ENCODE measurements around the gene PLEKHA8. TPM values are rescaled to one million over a fixed set of nuclear protein-coding genes. Genes with fewer than 3 reads are reported as not detected.
A peak's percentile ranks its signal among the peaks of the same experiment; 100 is the strongest.

Gene PLEKHA8
- total RNA-seq, 1 donor from 2014 or later = 8.8 TPM

DNA sequence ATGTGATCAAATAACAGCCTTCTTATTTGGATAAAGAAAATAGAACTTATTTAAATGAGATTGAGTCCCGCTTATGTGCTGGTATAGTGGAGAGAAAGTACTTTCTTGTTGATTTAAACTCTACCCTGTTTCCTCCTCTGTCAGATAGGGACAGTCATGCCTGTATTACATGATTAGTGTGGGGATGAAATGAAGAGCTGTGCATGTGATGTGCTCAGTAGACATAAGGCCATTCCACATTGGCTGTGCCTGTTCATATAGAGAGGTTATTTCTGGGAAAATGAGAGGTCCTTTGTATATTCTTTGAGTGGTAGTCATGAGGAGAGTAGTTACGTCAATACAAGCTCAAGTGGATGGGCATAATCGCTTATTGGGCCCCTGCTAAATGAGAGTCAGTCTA is 112.2 kb downstream of the PLEKHA8 start:
- TF ChIP-seq, protein P1, sequence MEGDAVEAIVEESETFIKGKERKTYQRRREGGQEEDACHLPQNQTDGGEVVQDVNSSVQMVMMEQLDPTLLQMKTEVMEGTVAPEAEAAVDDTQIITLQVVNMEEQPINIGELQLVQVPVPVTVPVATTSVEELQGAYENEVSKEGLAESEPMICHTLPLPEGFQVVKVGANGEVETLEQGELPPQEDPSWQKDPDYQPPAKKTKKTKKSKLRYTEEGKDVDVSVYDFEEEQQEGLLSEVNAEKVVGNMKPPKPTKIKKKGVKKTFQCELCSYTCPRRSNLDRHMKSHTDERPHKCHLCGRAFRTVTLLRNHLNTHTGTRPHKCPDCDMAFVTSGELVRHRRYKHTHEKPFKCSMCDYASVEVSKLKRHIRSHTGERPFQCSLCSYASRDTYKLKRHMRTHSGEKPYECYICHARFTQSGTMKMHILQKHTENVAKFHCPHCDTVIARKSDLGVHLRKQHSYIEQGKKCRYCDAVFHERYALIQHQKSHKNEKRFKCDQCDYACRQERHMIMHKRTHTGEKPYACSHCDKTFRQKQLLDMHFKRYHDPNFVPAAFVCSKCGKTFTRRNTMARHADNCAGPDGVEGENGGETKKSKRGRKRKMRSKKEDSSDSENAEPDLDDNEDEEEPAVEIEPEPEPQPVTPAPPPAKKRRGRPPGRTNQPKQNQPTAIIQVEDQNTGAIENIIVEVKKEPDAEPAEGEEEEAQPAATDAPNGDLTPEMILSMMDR (IDR thresholded peaks at IDR 0.05) = no peak
- no peaks in the 10 kb centered on the region for H3K27me3 ChIP-seq (ENCODE audit: low read depth)
- peak overlapping the region; percentile 22 for H3K27ac ChIP-seq
- intact Hi-C loops (cut with DNase I) = no loop called here
- ATAC-seq (no peak), DNase-seq (no peak)
- H3K4me3 ChIP-seq = no peak overlapping the region
- H3K4me1 ChIP-seq = peaks cover 75% of the 10 kb centered on the region
- H3K36me3 ChIP-seq = no peaks in the 10 kb centered on the region
- no peaks in the 10 kb centered on the region for H3K9me3 ChIP-seq

GRCh38 chr7:30142710-30143109 is 114.5 kb downstream of the PLEKHA8 start:
- ATAC-seq (peak; percentile 86 to 89), DNase-seq (peak; percentile 74)
- intact Hi-C loops (cut with DNase I) = no loop called here
- H3K9me3 ChIP-seq = no peaks in the 10 kb centered on the region
- H3K4me3 ChIP-seq = no peak overlapping the region
- H3K4me1 ChIP-seq = peaks cover 70% of the 10 kb centered on the region
- H3K27ac ChIP-seq = peak overlapping the region; percentile 61
- no peaks in the 10 kb centered on the region for H3K27me3 ChIP-seq (ENCODE audit: low read depth)
- TF ChIP-seq, protein P1 (IDR thresholded peaks at IDR 0.05) = no peak
- H3K36me3 ChIP-seq = no peaks in the 10 kb centered on the region

DNA sequence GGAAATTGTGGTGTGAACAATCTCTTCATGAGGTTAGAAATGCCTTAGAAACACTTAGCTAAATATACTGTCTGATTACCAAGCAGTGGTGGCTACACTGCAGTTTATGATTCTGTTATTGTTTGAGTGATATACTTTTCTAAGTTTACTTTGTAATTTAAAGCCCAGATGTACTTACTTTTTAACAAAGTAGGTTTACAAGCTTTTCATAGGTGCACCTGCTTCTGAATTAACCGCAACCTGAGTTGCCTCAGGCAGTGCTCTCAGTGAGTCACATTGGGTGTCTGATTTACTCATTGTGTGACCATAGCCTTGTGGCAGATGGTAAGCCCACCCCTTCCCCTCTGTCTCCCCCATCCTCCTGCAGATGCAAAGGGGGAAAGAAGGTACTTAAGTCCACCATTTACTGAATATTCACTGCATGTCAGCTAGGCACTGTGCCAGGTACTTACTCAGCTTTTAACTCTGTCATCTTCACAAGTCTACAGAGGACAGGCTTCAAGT is 115.6 kb downstream of the PLEKHA8 start:
- TF ChIP-seq, protein P1 (IDR thresholded peaks at IDR 0.05) = no peak
- intact Hi-C loops (cut with DNase I) = no loop called here
- Histone ChIP-seq H3K9me3 (no peaks in the 10 kb centered on the region), H3K36me3 (no peaks in the 10 kb centered on the region), H3K4me1 (peaks cover 60% of the 10 kb centered on the region), H3K4me3 (no peak overlapping the region), H3K27ac (peak overlapping the region; percentile 61), H3K27me3 (ENCODE audit: low read depth) (no peaks in the 10 kb centered on the region)
- no peak for DNase-seq
- ATAC-seq = peak in 1 of 2 donors; percentile 19

- intact Hi-C loops (cut with DNase I) = no loop called here
- H3K4me1 ChIP-seq = peaks cover 50% of the 10 kb centered on the region
Measured at GRCh38 chr7:30144657-30145306, 116.6 kb downstream of the PLEKHA8 start.

DNA sequence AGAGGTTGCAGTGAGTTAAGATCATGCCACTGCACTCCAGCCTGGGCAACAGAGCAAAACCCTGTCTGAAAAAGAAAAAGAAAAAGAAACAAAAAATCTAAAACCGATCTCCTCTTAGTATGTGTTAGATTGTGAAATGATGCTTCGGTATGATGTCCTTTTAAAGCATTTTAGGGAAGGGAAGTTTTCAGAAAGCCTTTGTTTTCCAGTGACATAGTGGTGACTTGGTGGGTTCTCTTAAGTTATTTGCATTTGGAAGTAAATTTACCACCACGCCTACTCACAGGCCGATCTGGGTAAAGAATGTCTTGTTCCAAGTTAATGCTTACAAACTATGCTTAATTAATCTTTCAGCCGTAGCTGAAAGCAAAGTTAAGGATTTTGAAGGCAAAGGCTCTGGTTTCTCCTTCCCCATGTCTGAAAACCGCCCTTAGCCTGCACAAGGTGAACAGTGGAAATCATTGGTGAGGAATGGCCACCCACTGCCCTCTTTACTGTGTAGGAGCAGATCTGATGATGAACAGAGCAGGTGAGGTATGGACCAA is 117.3 kb downstream of the PLEKHA8 start:
- Histone ChIP-seq H3K9me3 (no peaks in the 10 kb centered on the region), H3K4me3 (no peak overlapping the region), H3K27me3 (ENCODE audit: low read depth) (no peaks in the 10 kb centered on the region), H3K36me3 (no peaks in the 10 kb centered on the region), H3K27ac (no peak overlapping the region), H3K4me1 (peaks cover 47% of the 10 kb centered on the region)
- intact Hi-C loops (cut with DNase I) = no loop called here
- TF ChIP-seq, protein P1 (IDR thresholded peaks at IDR 0.05) = no peak
- DNase-seq (no peak), ATAC-seq (no peak)

More at GRCh38 chr7:30144657-30145306, 116.6 kb downstream of the PLEKHA8 start:
- TF ChIP-seq, protein P1 (IDR thresholded peaks at IDR 0.05) = no peak
- no peak overlapping the region for H3K4me3 ChIP-seq
- H3K27ac ChIP-seq = peak overlapping the region; percentile 61
- ATAC-seq (no peak), DNase-seq (no peak)
- no peaks in the 10 kb centered on the region for H3K36me3 ChIP-seq
- H3K9me3 ChIP-seq = no peaks in the 10 kb centered on the region
- no peaks in the 10 kb centered on the region for H3K27me3 ChIP-seq (ENCODE audit: low read depth)

Data from lower lobe of right lung (tissue), 2 donors.